ENCODE data around the gene HDAC9. TPM values are rescaled to one million over a fixed set of nuclear protein-coding genes. Genes with fewer than 3 reads are reported as not detected.
"Not testable (repeated sequence)": the region's sequence is repeated elsewhere in the genome, so short reads cannot be mapped to it uniquely, and the experiment has no call there.

HDAC9 gene
- total and polyA plus RNA-seq, 2 of the 13 experiments (the other 11 are each of a cell fraction or from before 2014, with no cell fraction given), result 0.05 to 0.07 TPM

DNA sequence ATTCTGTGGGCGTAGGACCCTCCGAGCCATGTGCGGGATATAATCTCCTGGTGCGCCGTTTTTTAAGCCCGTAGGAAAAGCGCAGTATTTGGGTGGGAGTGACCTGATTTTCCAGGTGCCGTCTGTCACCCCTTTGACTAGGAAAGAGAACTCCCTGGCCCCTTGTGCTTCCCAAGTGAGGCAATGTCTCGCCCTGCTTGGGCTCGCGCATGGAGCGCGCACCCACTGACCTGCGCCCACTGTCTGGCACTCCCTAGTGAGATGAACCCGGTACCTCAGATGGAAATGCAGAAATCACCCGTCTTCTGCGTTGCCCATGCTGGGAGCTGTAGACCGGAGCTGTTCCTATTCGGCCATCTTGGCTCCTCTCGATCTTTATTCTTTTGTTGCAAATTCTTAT, 495.2 kb downstream of the HDAC9 start:
- H3K4me2 ChIP-seq (ENCODE audit: low read depth, low read length); POLR2A ChIA-PET; BruUV-seq (replicated peaks); H3K27me3 ChIP-seq (ENCODE audit: control insufficient read depth in 1 of 2, insufficient read depth in 2 of 2, low read length in 2 of 2); FAIRE-seq; H3K4me1 ChIP-seq (ENCODE audit: insufficient read depth, low read length); H3K79me2 ChIP-seq (ENCODE audit: insufficient read depth, low read length); H3K27ac ChIP-seq (ENCODE audit: extremely low read length, insufficient read depth, low read length); H2AFZ ChIP-seq (ENCODE audit: low read length); H4K20me1 ChIP-seq (ENCODE audit: insufficient read depth, low read length); H3K9ac ChIP-seq (ENCODE audit: insufficient read depth, low read depth, low read length); H3K36me3 ChIP-seq (replicated peaks in 1 of 2; ENCODE audit: control insufficient read depth in 1 of 2, insufficient read depth in 2 of 2, low read length in 2 of 2); in situ Hi-C loops (cut with HindIII; ENCODE audit: extremely low pct_ligation_motif_present, low pct_unique_long_range_greater_than_20kb); CTCF ChIA-PET (ENCODE audit: low intra/inter-chr PET ratio, low total read pairs); H3K4me3 ChIP-seq (replicated peaks in 1 of 3; ENCODE audit: insufficient read depth in 1 of 3, low read depth in 2 of 3, low read length in 3 of 3); DNase-seq (ENCODE audit: low spot score); intact Hi-C loops (cut with micrococcal nuclease; ENCODE audit: unreplicated experiment); ATAC-seq: not testable (repeated sequence)
- 58% methylated on average over 13 of the region's 20 CpGs for WGBS (ENCODE audit: low lambda C conversion rate)
- H3K9me3 ChIP-seq (ENCODE audit: low read length), result peaks cover 32% of the 10 kb centered on the region

DNA sequence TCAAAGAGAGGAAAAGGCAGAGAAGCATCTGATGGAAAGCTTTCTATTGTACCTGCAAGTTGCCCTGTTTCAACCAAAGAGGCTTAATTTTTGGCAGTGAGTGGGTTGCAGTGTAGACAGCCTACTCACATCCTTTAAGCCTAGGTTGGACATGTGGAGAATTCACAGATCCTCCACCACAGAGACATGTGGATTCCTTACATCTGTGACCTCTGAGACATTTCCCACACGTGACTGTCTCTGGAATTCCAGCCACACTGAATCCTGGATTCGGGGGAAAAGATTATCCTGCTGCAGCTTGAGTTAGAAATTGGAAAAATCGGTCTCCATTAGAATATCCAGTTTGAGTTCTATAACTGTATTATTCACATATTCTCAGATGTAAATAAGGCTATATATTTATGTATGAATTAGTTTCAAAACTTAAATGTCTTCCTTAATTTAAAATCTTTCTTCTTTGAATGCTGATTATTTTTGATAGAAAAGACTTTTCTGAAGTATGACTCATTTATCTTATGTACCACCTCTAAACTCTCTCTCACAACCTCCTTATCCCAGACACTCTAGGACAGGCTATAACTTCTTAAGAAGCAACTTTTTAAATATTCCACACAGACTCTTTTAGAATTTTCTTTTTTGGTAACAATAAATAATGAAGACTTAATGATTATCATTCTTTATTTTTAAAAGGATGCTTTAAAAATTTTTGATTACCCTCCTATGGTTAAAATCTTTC, 498.6 kb downstream of the HDAC9 start:
- Histone ChIP-seq H3K4me1 (ENCODE audit: insufficient read depth, low read length) (no peaks in the 10 kb centered on the region), H3K9me3 (ENCODE audit: low read length) (peaks cover 58% of the 10 kb centered on the region), H3K4me3 (replicated peaks in 1 of 3; ENCODE audit: insufficient read depth in 1 of 3, low read depth in 2 of 3, low read length in 3 of 3) (no peak overlapping the region), H3K36me3 (replicated peaks in 1 of 2; ENCODE audit: control insufficient read depth in 1 of 2, insufficient read depth in 2 of 2, low read length in 2 of 2) (no peaks in the 10 kb centered on the region), H3K4me2 (ENCODE audit: low read depth, low read length) (no peak overlapping the region), H2AFZ (ENCODE audit: low read length) (no peak overlapping the region), H4K20me1 (ENCODE audit: insufficient read depth, low read length) (no peaks in the 10 kb centered on the region), H3K9ac (ENCODE audit: insufficient read depth, low read depth, low read length) (no peak overlapping the region), H3K79me2 (ENCODE audit: insufficient read depth, low read length) (no peaks in the 10 kb centered on the region), H3K27ac (ENCODE audit: extremely low read length, insufficient read depth, low read length) (no peak overlapping the region), H3K27me3 (ENCODE audit: control insufficient read depth in 1 of 2, insufficient read depth in 2 of 2, low read length in 2 of 2) (no peaks in the 10 kb centered on the region)
- DNase-seq (ENCODE audit: low spot score), result no peak
- TF ChIP-seq ZNF550 (CRISPR knock-in tag; IDR thresholded peaks at IDR 0.05; ENCODE audit: borderline replicate concordance) (no peak), AGO2 (optimal IDR thresholded peaks at IDR 0.05; ENCODE audit: low read depth, low read length) (no peak)
- TF ChIP-seq, protein P1, sequence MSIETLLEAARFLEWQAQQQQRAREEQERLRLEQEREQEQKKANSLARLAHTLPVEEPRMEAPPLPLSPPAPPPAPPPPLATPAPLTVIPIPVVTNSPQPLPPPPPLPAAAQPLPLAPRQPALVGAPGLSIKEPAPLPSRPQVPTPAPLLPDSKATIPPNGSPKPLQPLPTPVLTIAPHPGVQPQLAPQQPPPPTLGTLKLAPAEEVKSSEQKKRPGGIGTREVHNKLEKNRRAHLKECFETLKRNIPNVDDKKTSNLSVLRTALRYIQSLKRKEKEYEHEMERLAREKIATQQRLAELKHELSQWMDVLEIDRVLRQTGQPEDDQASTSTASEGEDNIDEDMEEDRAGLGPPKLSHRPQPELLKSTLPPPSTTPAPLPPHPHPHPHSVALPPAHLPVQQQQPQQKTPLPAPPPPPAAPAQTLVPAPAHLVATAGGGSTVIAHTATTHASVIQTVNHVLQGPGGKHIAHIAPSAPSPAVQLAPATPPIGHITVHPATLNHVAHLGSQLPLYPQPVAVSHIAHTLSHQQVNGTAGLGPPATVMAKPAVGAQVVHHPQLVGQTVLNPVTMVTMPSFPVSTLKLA (IDR thresholded peaks at IDR 0.05), result peak; percentile 91
- POLR2A ChIA-PET, result no interaction called here
- CTCF ChIA-PET (ENCODE audit: low intra/inter-chr PET ratio, low total read pairs), result no interaction called here
- 0% methylated on average over 3 of the region's 3 CpGs for WGBS (ENCODE audit: low lambda C conversion rate)
- in situ Hi-C loops (cut with HindIII; ENCODE audit: extremely low pct_ligation_motif_present, low pct_unique_long_range_greater_than_20kb) (no loop called here), intact Hi-C loops (cut with micrococcal nuclease; ENCODE audit: unreplicated experiment) (no loop called here)
- BruUV-seq (replicated peaks), result no TSS peak
- FAIRE-seq, result no peak
- ATAC-seq, result no peak
